Ishikawa (cell line): ENCODE measurements around the gene KRT80.
A peak's percentile ranks its signal among the peaks of the same experiment; 100 is the strongest.

Experiments used
- CEBPB ChIP-seq: IDR thresholded peaks from 2 replicates; pipeline ENCODE4 v1.6.1; 2012
- CREB1 ChIP-seq: IDR thresholded peaks from 2 replicates; pipeline ENCODE4 v1.6.1; 2012; ENCODE audit warnings: low read depth
- EGR1 ChIP-seq: IDR thresholded peaks from 2 replicates; pipeline ENCODE4 v1.6.1; 2012
- EP300 ChIP-seq: IDR thresholded peaks from 2 replicates; pipeline ENCODE4 v1.6.1; 2012; ENCODE audit warnings: borderline replicate concordance
- FOXM1 ChIP-seq: IDR thresholded peaks from 2 replicates; pipeline ENCODE4 v1.6.1; 2012; ENCODE audit warnings: low read depth, borderline replicate concordance
- NFIC ChIP-seq: IDR thresholded peaks from 2 replicates; pipeline ENCODE4 v1.6.1; 2012
- RAD21 ChIP-seq: IDR thresholded peaks from 2 replicates; pipeline ENCODE4 v1.6.1; 2012; ENCODE audit warnings: low read depth
- TAF1 ChIP-seq: IDR thresholded peaks from 2 replicates; pipeline ENCODE4 v1.6.1; 2012; ENCODE audit warnings: low read depth, mild to moderate bottlenecking
- TCF12 ChIP-seq: IDR thresholded peaks from 2 replicates; pipeline ENCODE4 v1.6.1; 2012; ENCODE audit warnings: low read depth
- TEAD4 ChIP-seq: IDR thresholded peaks from 2 replicates; pipeline ENCODE4 v1.6.1; 2012
- YY1 ChIP-seq: IDR thresholded peaks from 2 replicates; pipeline ENCODE4 v1.6.1; 2012; ENCODE audit warnings: low read depth
- ZBTB7A ChIP-seq: IDR thresholded peaks from 2 replicates; pipeline ENCODE4 v1.6.1; 2012; ENCODE audit warnings: low read depth
- TF ChIP-seq, protein P1 (sequence below): IDR thresholded peaks from 2 replicates; pipeline ENCODE4 v1.6.1; 2012; ENCODE audit warnings: low read depth, mild to moderate bottlenecking
- TF ChIP-seq, protein P2 (sequence below): IDR thresholded peaks from 2 replicates; pipeline ENCODE4 v1.6.1; 2012
- TF ChIP-seq, protein P3 (sequence below): IDR thresholded peaks from 2 replicates; pipeline ENCODE4 v1.6.1; 2012

Gene KRT80

GRCh38 chr12:52122540-52122871, 69.3 kb downstream of the KRT80 start:
- TF ChIP-seq, protein P1, sequence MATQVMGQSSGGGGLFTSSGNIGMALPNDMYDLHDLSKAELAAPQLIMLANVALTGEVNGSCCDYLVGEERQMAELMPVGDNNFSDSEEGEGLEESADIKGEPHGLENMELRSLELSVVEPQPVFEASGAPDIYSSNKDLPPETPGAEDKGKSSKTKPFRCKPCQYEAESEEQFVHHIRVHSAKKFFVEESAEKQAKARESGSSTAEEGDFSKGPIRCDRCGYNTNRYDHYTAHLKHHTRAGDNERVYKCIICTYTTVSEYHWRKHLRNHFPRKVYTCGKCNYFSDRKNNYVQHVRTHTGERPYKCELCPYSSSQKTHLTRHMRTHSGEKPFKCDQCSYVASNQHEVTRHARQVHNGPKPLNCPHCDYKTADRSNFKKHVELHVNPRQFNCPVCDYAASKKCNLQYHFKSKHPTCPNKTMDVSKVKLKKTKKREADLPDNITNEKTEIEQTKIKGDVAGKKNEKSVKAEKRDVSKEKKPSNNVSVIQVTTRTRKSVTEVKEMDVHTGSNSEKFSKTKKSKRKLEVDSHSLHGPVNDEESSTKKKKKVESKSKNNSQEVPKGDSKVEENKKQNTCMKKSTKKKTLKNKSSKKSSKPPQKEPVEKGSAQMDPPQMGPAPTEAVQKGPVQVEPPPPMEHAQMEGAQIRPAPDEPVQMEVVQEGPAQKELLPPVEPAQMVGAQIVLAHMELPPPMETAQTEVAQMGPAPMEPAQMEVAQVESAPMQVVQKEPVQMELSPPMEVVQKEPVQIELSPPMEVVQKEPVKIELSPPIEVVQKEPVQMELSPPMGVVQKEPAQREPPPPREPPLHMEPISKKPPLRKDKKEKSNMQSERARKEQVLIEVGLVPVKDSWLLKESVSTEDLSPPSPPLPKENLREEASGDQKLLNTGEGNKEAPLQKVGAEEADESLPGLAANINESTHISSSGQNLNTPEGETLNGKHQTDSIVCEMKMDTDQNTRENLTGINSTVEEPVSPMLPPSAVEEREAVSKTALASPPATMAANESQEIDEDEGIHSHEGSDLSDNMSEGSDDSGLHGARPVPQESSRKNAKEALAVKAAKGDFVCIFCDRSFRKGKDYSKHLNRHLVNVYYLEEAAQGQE = no peak
- TF ChIP-seq TEAD4 (no peak), FOXM1 (no peak), YY1 (no peak), TCF12 (no peak)

- TF ChIP-seq ZBTB7A = peak; percentile 95
- TF ChIP-seq RAD21 = peak; percentile 92
- TF ChIP-seq, protein P1 = no peak
These were observed 69.8 kb downstream of the KRT80 start for GRCh38 chr12:52121824-52122539.

DNA sequence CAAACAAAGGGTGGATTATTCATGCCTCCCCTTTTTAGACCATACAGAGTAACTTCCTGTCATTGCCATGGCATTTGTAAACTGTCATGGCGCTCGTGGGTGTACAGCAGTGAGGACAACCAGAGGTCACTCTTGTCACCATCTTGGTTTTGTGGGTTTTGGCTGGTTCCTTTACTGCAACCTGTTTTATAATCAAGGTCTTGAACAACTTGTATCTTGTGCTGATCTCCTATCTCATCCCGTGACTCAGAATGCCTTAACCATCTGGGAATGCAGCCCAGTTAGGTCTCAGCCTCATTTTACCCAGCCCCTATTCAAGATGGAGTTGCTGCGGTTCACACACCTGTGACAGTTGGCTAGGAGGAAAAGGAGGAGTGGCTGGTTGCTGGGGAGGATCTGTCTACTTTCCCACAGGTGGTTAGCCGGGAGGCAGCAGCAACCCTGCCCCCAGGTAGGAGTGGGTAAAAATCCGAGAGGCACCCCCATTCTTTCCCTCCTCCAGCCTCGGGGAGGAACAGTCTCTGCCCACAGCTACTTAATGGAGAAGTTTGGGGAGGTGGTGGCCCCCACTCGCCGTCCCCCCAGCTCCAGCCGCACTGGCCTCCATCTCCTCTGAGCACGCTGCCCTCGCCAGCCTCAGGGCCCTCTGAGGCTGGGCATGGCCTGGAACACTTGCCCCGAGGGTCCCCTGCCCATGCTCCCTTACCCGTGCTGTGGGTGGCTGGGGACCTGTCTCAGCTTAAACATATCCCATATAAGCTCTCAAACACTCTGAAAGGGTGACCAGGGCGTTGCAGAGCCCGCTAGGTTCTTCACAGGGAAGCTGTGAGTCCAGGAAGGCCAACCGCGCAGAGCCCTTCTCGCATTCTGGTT, 70.6 kb downstream of the KRT80 start:
- TF ChIP-seq YY1 (0 out of 2 replicates have a peak, but pooled peaks have one; percentile 24), NFIC (no peak)

DNA sequence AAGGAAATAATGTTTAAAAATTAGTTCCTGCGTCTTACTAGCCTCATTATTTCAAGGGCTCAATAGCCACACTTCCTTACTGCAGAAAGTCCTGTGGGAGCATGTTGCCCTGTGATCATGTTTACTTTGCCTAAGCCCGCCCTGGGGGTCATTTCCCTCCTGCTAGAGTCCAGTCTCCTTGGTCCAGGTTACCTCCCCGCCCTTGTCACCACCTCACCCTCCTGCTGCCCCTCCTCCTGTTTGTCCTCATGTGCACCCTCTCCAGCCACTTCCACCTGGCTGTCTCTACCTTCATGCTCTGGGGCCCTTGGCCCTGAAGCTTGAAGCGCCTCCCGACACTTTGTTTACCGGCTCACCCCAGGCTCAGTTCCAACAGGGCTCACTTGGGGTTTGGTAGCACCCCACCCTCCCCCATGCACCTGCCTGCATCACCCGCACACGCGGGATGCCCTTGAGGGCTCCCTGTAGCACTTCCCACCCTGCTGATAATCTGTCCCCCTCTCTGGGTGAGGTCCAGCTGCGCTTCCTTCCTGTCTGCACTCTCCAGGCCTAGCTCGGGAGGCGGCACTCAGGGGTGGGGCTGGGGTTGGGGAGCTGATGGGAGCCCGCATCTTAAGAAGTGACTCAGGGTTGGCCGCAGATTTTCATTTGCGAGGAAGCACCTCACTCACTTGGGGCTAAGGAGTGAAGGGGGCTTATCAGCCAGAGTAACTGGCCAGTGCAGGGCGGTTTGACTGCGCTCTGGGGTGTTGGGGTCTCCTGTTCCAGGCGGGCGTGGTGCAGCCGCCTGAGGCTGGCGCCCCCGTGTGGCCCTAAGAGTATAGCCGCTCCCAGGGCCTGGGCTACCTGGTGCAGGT, 72.2 kb downstream of the KRT80 start:
- no peak for TF ChIP-seq CREB1
- TF ChIP-seq TEAD4 = no peak
- no peak for TF ChIP-seq YY1
- TF ChIP-seq, protein P2, sequence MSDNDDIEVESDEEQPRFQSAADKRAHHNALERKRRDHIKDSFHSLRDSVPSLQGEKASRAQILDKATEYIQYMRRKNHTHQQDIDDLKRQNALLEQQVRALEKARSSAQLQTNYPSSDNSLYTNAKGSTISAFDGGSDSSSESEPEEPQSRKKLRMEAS = 0 out of 2 replicates have a peak, but pooled peaks have one; percentile 26
- no peak for TF ChIP-seq CEBPB
- TF ChIP-seq TAF1 = no peak
- TF ChIP-seq ZBTB7A = peak; percentile 81; the same call in 1 of the 2 replicates
- TF ChIP-seq, protein P3, sequence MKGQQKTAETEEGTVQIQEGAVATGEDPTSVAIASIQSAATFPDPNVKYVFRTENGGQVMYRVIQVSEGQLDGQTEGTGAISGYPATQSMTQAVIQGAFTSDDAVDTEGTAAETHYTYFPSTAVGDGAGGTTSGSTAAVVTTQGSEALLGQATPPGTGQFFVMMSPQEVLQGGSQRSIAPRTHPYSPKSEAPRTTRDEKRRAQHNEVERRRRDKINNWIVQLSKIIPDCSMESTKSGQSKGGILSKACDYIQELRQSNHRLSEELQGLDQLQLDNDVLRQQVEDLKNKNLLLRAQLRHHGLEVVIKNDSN = no peak
- no peak; the same call in 1 of the 2 replicates for TF ChIP-seq NFIC
- TF ChIP-seq, protein P1 = no peak
- TF ChIP-seq TCF12 = peak; percentile 79
- TF ChIP-seq EP300 = peak; percentile 35; the same call in 1 of the 2 replicates
- TF ChIP-seq EGR1 = no peak
- no peak; the same call in 1 of the 2 replicates for TF ChIP-seq FOXM1
- TF ChIP-seq RAD21 = peak; percentile 53; the same call in 1 of the 2 replicates
